NCI-H1092 (cell line): ENCODE measurements around the gene RAB6B.

Source experiments
- DNase-seq: peaks from one replicate; lab custom pipeline; 2025; lab: John Stamatoyannopoulos, UW

The RAB6B gene

GRCh38 chr3:133930341-133930933 is 34.8 kb upstream of the RAB6B start:
- no peak for DNase-seq

DNA sequence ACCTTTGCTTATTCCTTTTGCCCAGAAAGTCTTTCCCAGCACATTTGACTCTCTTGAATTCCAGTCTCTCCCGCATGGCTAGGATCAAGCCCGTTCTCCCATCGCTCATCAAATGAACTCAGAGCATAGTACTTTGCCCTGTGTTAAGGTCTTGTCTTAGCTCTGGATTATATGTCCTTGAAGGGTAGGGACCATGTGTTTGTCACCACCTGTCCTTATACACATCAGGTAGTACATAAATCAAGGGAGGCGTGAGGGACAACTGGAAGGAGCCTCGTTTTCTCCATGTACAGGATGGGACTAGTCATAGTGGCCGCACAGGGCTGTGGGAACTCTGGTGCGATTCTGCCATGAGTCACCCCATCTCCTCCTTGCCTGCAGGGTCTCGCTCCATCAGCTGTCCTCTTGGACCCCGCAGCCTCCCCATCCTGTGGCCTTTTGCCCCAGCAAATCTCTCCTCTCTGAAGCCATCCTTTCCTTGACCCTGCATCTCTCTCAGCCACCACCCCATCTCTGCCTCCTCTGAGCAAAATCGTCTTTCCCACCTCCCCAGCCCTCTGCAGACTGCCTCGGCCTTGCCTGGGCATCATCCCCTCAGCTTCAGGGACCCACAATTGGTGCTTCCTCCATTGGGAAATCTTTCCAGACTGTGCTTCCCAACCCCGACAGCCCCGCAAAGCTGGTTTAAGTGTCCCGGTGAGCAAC is 33.4 kb upstream of the RAB6B start:
- no peak for DNase-seq

- no peak for DNase-seq
Measured at GRCh38 chr3:133928136-133928893, 32.6 kb upstream of the RAB6B start.

DNA sequence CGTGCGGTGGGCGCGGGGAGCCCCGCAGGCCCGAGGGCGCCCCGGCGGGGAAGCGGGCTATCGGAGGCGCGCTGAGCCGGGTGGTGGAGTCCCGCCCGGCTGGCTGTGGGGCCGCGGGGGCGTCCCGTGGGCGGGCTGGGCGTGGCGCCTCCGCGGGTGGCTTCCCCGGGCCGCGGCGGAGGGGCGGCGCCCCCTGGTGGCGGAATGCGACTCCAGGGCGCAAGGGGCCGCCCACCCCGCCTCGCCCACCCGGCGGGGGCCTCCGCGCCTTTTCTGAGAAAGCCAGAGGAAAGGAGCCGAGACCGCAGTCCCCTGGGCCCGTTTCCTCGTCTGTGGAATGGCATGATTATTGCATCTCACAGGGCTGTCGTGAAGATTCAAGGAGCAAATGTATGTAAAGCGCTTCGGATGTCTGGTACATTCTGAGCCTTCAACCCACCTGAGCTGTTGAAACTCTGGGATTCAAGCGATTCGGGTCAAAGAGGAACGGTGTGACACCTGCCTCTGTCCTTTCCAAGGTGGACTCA is 31.9 kb upstream of the RAB6B start:
- no peak for DNase-seq

- no peak for DNase-seq
Measured at GRCh38 chr3:133926736-133927539, 31.3 kb upstream of the RAB6B start.

GRCh38 chr3:133925960-133926735 is 30.5 kb upstream of the RAB6B start:
- no peak for DNase-seq

DNA sequence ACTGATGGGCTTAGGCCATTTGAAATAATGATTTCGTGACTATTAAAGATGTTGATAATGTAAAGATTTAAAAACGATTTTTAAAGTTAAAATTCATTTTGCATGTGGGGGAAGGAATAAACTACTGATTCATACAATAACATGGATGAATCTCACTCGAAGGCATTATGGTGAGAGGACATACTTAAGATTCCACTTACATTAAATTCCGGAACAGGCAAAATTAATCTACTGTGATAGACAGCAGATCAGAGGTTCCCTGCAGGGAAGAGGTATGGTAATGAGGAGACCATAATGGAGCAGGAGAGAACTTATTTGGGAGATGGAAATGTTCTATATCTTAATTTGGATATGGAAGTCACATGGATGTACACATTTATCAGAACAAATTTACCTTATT is 28.4 kb upstream of the RAB6B start:
- DNase-seq: no peak

- DNase-seq: no peak
Measured at GRCh38 chr3:133921592-133921991, 25.9 kb upstream of the RAB6B start.

GRCh38 chr3:133917144-133917543 is 21.5 kb upstream of the RAB6B start:
- DNase-seq: no peak

- no peak for DNase-seq
Measured at GRCh38 chr3:133915685-133916658, 20.3 kb upstream of the RAB6B start.

DNA sequence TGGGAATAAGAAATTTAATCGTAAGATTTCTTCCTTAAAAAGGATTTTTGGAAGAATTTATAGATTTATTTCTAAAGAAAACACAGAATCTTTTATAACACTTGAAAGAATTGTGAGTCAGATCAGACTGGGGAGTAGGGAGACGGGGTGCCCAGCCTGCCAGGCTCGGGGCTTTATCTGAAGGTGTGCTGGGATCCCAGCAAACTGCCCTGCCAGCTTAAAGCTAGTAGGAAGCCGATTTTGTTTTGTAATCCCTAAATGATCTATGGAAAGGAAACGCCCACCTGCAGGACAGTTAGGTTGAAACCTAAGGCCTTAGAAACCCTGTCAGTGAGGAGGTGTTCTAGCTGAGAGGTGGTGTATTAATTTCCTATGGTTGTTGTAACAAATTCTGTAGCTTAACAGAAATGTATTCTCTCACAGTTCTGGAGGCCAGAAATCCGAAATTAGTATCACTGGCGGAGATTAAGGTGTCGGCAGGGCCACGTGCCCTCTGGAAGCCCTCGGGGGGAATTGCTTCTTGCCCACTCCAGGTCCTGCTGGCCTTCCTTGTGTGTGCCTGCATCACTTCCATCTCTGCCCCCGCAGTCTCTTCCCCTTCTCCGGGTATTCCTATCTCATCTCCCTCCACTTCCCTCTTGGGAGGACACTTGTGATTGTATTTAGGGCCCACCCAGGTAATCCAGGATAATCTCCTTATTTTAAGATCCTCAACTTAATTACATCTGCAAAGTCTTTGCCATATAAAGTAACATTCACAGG is 19.3 kb upstream of the RAB6B start:
- DNase-seq: no peak

GRCh38 chr3:133910422-133910821 is 14.7 kb upstream of the RAB6B start:
- DNase-seq: no peak

GRCh38 chr3:133905376-133905775 is 9.7 kb upstream of the RAB6B start:
- no peak for DNase-seq

DNA sequence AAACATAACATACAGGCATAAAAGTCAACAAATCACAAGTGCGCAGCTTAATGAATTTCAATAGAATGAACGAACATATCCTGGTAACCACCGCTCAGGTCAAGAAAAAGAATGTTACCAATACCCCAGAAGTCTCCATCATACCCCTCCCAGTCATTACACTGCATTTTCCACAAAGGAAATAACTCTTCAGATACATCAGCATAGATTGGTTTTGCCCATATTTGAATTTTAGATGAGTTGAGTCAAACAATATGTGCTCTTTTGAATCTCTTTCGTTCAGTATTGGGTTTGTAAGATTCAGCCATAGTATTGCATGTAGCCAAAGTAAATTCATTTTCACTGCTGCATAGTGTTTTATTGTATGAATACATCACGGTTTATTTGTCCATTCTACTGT is 6.2 kb upstream of the RAB6B start:
- DNase-seq: no peak

GRCh38 chr3:133901083-133901482 is 5.4 kb upstream of the RAB6B start:
- DNase-seq: no peak

- no peak for DNase-seq
Measured at GRCh38 chr3:133899311-133899710, 3.6 kb upstream of the RAB6B start.

GRCh38 chr3:133897547-133897946 is 1.9 kb upstream of the RAB6B start:
- DNase-seq: no peak

DNA sequence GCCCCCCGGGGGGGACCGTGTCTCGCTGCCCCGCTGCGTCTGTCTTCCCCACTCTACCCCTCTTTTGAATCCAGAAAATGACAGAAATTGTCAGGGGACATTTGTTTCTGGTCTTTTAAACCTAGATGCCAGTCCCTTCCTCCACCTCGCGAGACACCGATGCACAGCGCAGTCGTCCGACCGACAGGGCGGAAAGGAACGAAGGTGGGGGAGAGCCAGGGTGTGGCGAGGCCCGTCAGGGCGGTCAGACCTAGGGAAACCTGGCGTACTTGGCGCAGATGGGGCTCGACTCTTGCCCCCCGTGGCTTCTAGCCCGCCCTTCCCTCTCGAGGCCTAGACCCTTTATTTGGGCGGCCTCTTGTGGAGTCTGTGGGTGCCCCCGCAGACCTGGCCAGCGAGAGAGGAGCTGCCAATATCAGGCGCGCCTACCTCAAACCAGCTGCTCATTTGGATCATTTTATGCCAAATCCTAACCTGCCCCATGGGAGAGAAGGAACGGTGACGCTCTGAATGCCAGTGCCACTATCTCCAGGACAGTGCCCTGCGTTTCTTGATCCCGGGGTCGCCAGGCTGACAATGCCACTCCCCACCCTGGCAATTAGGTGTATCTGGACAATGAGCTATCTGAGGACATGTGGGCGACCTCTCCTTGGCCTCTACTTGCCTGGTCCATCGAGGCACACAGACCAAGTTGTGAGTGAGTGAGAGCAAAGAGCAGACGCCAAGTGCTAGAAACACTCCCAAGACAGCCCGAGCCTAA is 500 bp upstream of the RAB6B start:
- no peak for DNase-seq
